ENCODE results near the gene CDC5L. TPM values are rescaled to one million over a fixed set of nuclear protein-coding genes. Genes with fewer than 3 reads are reported as not detected.
"Not testable (repeated sequence)": the region's sequence is repeated elsewhere in the genome, so short reads cannot be mapped to it uniquely, and the experiment has no call there.

The CDC5L gene
- 25.5 and 26.5 TPM in 2 replicates for total RNA-seq

GRCh38 chr6:44387346-44388134, at the start of gene CDC5L:
CDC5L (plus strand) TSS chr6:44387706; CDS start chr6:44387824, 118 bp downstream.
- Mint-ChIP-seq H3K4me1 (peaks cover 32% of the 10 kb centered on the region), H3K36me3 (ENCODE audit: low read depth) (peaks cover 31% of the 10 kb centered on the region), H3K27me3 (peaks cover 15% of the 10 kb centered on the region), H3K27ac (peak within 1 kb of the TSS; percentile 98), H3K4me3 (peak within 1 kb of the TSS; percentile 98), H3K9me3 (no peaks in the 10 kb centered on the region)
- intact Hi-C loops (cut with micrococcal nuclease), result loop anchor here (1.0 to 2.0 kb wide), 4 partner anchors 13 to 261 kb away; partner anchors contain the start of gene AARS2
- peak; percentile 98 for DNase-seq

- peak; percentile 91 for DNase-seq
- H3K4me3 Mint-ChIP-seq, result no peak overlapping the region
- no peaks in the 10 kb centered on the region for H3K36me3 Mint-ChIP-seq (ENCODE audit: low read depth)
- intact Hi-C loops (cut with micrococcal nuclease), result loop anchor here (1.0 to 5.0 kb wide), 5 partner anchors 70 to 242 kb away; partner anchors contain the start of gene SLC29A1
- no peaks in the 10 kb centered on the region for H3K9me3 Mint-ChIP-seq
- no peaks in the 10 kb centered on the region for H3K4me1 Mint-ChIP-seq
- no peak overlapping the region for H3K27ac Mint-ChIP-seq
- H3K27me3 Mint-ChIP-seq, result peaks cover 30% of the 10 kb centered on the region
These were observed 49.0 kb upstream of the CDC5L start for GRCh38 chr6:44338228-44339122.

GRCh38 chr6:44339301-44339700, 48.2 kb upstream of the CDC5L start:
- DNase-seq, result no peak
- H3K4me3 Mint-ChIP-seq, result no peak overlapping the region
- no peaks in the 10 kb centered on the region for H3K4me1 Mint-ChIP-seq
- H3K27ac Mint-ChIP-seq, result no peak overlapping the region
- H3K9me3 Mint-ChIP-seq, result no peaks in the 10 kb centered on the region
- no peaks in the 10 kb centered on the region for H3K36me3 Mint-ChIP-seq (ENCODE audit: low read depth)
- H3K27me3 Mint-ChIP-seq, result peaks cover 38% of the 10 kb centered on the region
- intact Hi-C loops (cut with micrococcal nuclease), result loop anchor here (5.0 kb wide), 1 partner anchor 117 kb away; the partner anchor contains the start of gene SLC29A1

- Mint-ChIP-seq H3K36me3 (ENCODE audit: low read depth) (no peaks in the 10 kb centered on the region), H3K4me3 (no peak overlapping the region), H3K27me3 (peaks cover 45% of the 10 kb centered on the region), H3K27ac (no peak overlapping the region), H3K9me3 (no peaks in the 10 kb centered on the region), H3K4me1 (no peaks in the 10 kb centered on the region)
- no peak for DNase-seq
- intact Hi-C loops (cut with micrococcal nuclease), result loop anchor here (5.0 kb wide), 1 partner anchor 118 kb away; the partner anchor contains the start of gene SLC29A1
These were observed 47.5 kb upstream of the CDC5L start for GRCh38 chr6:44339763-44340625.

- DNase-seq, result no peak
- no peaks in the 10 kb centered on the region for H3K36me3 Mint-ChIP-seq (ENCODE audit: low read depth)
- H3K9me3 Mint-ChIP-seq, result no peaks in the 10 kb centered on the region
- intact Hi-C loops (cut with micrococcal nuclease), result no loop called here
- no peak overlapping the region for H3K4me3 Mint-ChIP-seq
- H3K27ac Mint-ChIP-seq, result no peak overlapping the region
- H3K4me1 Mint-ChIP-seq, result no peaks in the 10 kb centered on the region
- H3K27me3 Mint-ChIP-seq, result peaks cover 48% of the 10 kb centered on the region
These were observed 46.2 kb upstream of the CDC5L start for GRCh38 chr6:44341095-44341890.

GRCh38 chr6:44342052-44342451, 45.5 kb upstream of the CDC5L start:
- Mint-ChIP-seq H3K36me3 (ENCODE audit: low read depth) (no peaks in the 10 kb centered on the region), H3K4me3 (no peak overlapping the region), H3K27me3 (peaks cover 48% of the 10 kb centered on the region), H3K9me3 (no peaks in the 10 kb centered on the region), H3K27ac (no peak overlapping the region), H3K4me1 (no peaks in the 10 kb centered on the region)
- intact Hi-C loops (cut with micrococcal nuclease), result no loop called here
- DNase-seq, result no peak

- DNase-seq, result no peak
- no peak within 1 kb of the TSS for H3K4me3 Mint-ChIP-seq
- no peaks in the 10 kb centered on the region for H3K9me3 Mint-ChIP-seq
- intact Hi-C loops (cut with micrococcal nuclease), result no loop called here
- H3K4me1 Mint-ChIP-seq, result no peaks in the 10 kb centered on the region
- no peaks in the 10 kb centered on the region for H3K36me3 Mint-ChIP-seq (ENCODE audit: low read depth)
- peaks cover 51% of the 10 kb centered on the region for H3K27me3 Mint-ChIP-seq
- no peak within 1 kb of the TSS for H3K27ac Mint-ChIP-seq
These were observed 45.0 kb upstream of the CDC5L start, which contains the start of gene SPATS1 for GRCh38 chr6:44342489-44342888. SPATS1 (plus strand) TSS chr6:44342650; CDS start chr6:44343096, 446 bp downstream.

- H3K36me3 Mint-ChIP-seq (ENCODE audit: low read depth); H3K27ac Mint-ChIP-seq; H3K4me1 Mint-ChIP-seq; H3K4me3 Mint-ChIP-seq; DNase-seq; intact Hi-C loops (cut with micrococcal nuclease); H3K9me3 Mint-ChIP-seq: not testable (repeated sequence)
- H3K27me3 Mint-ChIP-seq, result peaks cover 48% of the 10 kb centered on the region
These were observed 40.7 kb upstream of the CDC5L start for GRCh38 chr6:44346818-44347217.

GRCh38 chr6:44349904-44350649, 37.4 kb upstream of the CDC5L start:
- DNase-seq, result no peak
- Mint-ChIP-seq H3K4me1 (no peaks in the 10 kb centered on the region), H3K36me3 (ENCODE audit: low read depth) (no peaks in the 10 kb centered on the region), H3K9me3 (no peaks in the 10 kb centered on the region), H3K4me3 (no peak overlapping the region), H3K27me3 (peaks cover 17% of the 10 kb centered on the region), H3K27ac (no peak overlapping the region)
- intact Hi-C loops (cut with micrococcal nuclease), result no loop called here

- H3K36me3 Mint-ChIP-seq (ENCODE audit: low read depth); DNase-seq; H3K27ac Mint-ChIP-seq; H3K9me3 Mint-ChIP-seq; intact Hi-C loops (cut with micrococcal nuclease); H3K4me1 Mint-ChIP-seq; H3K4me3 Mint-ChIP-seq: not testable (repeated sequence)
- peaks cover 14% of the 10 kb centered on the region for H3K27me3 Mint-ChIP-seq
These were observed 36.9 kb upstream of the CDC5L start for GRCh38 chr6:44350650-44350994.

- Mint-ChIP-seq H3K27ac (no peak overlapping the region), H3K4me1 (no peaks in the 10 kb centered on the region), H3K9me3 (no peaks in the 10 kb centered on the region), H3K36me3 (ENCODE audit: low read depth) (no peaks in the 10 kb centered on the region), H3K27me3 (peaks cover 22% of the 10 kb centered on the region), H3K4me3 (no peak overlapping the region)
- intact Hi-C loops (cut with micrococcal nuclease), result no loop called here
- DNase-seq, result no peak
These were observed 35.2 kb upstream of the CDC5L start for GRCh38 chr6:44352259-44352658.

GRCh38 chr6:44353336-44353735, 34.2 kb upstream of the CDC5L start:
- intact Hi-C loops (cut with micrococcal nuclease), result no loop called here
- Mint-ChIP-seq H3K27ac (no peak overlapping the region), H3K4me3 (no peak overlapping the region), H3K9me3 (no peaks in the 10 kb centered on the region), H3K4me1 (no peaks in the 10 kb centered on the region), H3K36me3 (ENCODE audit: low read depth) (no peaks in the 10 kb centered on the region), H3K27me3 (peaks cover 24% of the 10 kb centered on the region)
- DNase-seq, result no peak
